Brain microvascular endothelial cell (primary cell): ENCODE results near the gene NFIC.
"Not testable (repeated sequence)": the region's sequence is repeated elsewhere in the genome, so short reads cannot be mapped to it uniquely, and the experiment has no call there.

Experiments used
- DNase-seq: peaks from one replicate; pipeline ENCODE4 v3.0.0-alpha.2; 2020
- H3K27ac ChIP-seq: fragments of 250-450 bp; sonication (Bioruptor Pico); 2 replicates; pipeline ENCODE4 v1.5.1; 2020; ENCODE audit warnings: mild to moderate bottlenecking, moderate library complexity
- H3K27me3 ChIP-seq: fragments of 250-450 bp; sonication (Bioruptor Pico); replicated peaks from 2 replicates; pipeline ENCODE4 v1.5.1; 2020; ENCODE audit warnings: mild to moderate bottlenecking
- H3K36me3 ChIP-seq: fragments of 250-450 bp; sonication (Bioruptor Pico); replicated peaks from 2 replicates; pipeline ENCODE4 v1.5.1; 2020; ENCODE audit warnings: mild to moderate bottlenecking
- H3K4me3 ChIP-seq: 2 replicates; pipeline ENCODE4 v1.5.1; 2011; ENCODE audit warnings: low read depth, mild to moderate bottlenecking, control low read depth, low read length, moderate library complexity
- in situ Hi-C: cut with HindIII; loops from 2 replicates; pipeline ENCODE4 v1.10.0; 2017; ENCODE audit warnings: low sequenced_read_pairs, low pct_ligation_motif_present
- TF ChIP-seq, protein P1 (sequence below): IDR thresholded peaks from 2 replicates; pipeline ENCODE4 v1.5.1; 2011; ENCODE audit warnings: low read depth, mild to moderate bottlenecking, moderate library complexity, low read length, control low read depth, inconsistent platforms; ENCODE audit errors: missing control alignments

Gene NFIC

DNA sequence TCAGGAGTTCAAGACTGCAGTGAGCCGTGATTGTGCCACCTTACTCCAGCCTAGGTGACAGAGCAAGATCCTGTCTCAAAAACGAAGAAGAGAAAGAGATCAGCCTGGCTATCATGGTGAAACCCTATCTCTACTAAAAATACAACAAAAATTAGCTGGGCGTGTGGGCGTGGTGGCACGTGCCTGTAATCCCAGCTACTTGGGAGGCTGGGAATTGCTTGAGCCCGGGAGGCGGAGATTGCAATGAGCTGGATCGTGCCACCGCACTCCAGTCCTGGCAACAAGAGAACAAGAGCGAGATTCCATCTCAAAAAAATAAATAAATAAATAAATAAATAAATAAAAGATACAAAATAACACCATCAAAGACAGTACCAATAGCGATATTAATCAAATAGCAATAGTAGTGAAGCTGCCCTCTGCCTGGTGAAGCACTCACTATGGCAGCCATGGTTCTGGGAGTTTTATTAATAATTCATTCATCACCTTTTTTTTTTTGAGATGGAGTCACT lies 53.9 kb downstream of the NFIC start:
- Histone ChIP-seq H3K27me3 (no peaks in the 10 kb centered on the region), H3K27ac (no peak overlapping the region), H3K4me3 (no peak overlapping the region), H3K36me3 (peaks cover 3% of the 10 kb centered on the region)
- in situ Hi-C loops: no loop called here
- TF ChIP-seq, protein P1, sequence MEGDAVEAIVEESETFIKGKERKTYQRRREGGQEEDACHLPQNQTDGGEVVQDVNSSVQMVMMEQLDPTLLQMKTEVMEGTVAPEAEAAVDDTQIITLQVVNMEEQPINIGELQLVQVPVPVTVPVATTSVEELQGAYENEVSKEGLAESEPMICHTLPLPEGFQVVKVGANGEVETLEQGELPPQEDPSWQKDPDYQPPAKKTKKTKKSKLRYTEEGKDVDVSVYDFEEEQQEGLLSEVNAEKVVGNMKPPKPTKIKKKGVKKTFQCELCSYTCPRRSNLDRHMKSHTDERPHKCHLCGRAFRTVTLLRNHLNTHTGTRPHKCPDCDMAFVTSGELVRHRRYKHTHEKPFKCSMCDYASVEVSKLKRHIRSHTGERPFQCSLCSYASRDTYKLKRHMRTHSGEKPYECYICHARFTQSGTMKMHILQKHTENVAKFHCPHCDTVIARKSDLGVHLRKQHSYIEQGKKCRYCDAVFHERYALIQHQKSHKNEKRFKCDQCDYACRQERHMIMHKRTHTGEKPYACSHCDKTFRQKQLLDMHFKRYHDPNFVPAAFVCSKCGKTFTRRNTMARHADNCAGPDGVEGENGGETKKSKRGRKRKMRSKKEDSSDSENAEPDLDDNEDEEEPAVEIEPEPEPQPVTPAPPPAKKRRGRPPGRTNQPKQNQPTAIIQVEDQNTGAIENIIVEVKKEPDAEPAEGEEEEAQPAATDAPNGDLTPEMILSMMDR: no peak
- DNase-seq: no peak

DNA sequence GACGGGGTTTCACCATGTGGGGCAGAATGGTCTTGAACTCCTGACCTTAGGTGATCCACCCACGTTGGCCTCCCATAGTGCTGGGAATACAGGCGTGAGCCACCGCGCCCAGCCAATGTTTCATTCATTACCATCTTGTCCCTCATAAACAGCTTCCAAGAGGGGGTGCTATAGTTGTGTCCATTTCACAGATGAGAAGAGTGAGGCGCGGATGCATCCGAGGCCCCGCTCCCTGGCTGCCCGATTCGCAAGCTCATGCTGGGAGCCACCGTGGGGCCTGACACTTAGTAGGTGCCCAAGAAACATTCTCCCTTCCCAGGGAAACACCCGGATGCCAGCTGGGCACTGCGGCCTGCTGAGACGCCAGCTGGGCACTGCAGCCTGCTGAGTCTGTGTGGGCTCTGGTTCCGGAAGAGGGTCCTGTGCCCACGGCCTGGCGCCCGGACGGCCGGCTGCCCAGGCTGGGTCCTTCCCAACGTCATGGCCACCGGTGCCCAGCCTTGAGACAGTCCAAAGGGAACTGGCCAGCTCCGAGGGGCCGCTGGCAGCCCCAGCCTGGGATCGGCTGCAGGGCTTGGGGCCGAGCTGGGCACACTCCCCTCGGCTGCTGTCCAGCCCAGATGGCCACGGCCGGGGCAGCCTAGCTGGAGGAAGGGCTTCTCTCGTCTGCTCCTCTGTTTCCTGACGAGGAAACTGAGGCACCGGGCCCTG lies 54.7 kb downstream of the NFIC start:
- Histone ChIP-seq H3K27me3 (no peaks in the 10 kb centered on the region), H3K36me3 (peaks cover 3% of the 10 kb centered on the region), H3K4me3 (no peak overlapping the region), H3K27ac (no peak overlapping the region)
- DNase-seq: no peak
- TF ChIP-seq, protein P1: no peak
- in situ Hi-C loops: no loop called here

DNA sequence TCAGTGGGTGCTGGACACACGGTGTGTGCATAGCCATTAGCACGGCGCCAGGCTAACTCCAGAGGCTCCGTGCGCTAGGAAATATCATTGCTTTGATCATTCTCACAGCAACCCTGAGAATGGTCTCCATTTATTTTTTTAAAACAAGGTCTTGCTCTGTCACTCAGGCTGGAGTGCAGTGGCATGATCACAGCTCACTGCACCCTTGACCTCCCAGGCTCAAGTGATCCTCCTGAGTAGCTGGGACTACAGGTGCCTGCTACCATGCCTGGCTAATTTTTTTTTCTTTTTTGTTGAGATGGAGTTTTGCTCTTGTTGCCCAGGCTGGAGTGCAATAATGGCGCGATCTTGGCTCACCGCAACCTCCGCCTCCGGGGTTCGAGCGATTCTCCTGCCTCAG lies 55.3 kb downstream of the NFIC start:
- H3K4me3 ChIP-seq, H3K36me3 ChIP-seq, H3K27me3 ChIP-seq, in situ Hi-C loops, DNase-seq, H3K27ac ChIP-seq: not testable (repeated sequence)

DNA sequence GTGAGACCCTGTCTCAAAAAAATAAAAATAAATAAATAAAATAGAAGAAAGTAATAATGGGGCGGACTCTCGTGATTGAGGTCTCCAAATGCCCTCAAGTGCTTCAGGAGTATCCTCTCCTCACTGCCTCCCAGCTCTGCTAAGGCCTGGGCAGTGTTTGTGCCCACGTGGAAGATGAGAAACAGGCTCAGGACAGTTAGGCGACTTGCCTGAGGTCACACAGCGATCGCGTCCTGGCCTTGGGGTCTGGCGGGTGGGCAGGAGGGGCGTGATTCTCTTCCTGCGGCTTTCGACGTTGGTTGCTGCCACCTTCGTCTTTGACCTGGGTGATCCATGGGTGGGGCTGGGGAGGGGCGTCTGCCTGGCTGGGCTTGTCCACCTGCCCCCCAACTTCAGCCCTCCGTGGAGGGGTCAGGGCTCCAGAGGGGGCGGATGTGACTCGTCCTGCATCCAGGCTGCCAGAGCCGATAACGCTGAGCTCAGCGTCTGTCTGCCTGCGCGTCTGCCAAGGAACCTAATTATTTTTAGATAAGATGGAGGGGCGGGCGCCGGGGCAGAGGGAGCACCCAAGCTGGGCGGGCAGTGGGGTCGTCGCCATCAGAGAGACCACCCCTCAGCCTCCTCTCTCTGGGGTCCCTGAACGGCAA lies 56.9 kb downstream of the NFIC start:
- TF ChIP-seq, protein P1: no peak
- peaks cover 7% of the 10 kb centered on the region for H3K36me3 ChIP-seq
- no peak overlapping the region for H3K27ac ChIP-seq
- no peak overlapping the region for H3K4me3 ChIP-seq
- peak; percentile 32 for DNase-seq
- in situ Hi-C loops: no loop called here
- H3K27me3 ChIP-seq: no peaks in the 10 kb centered on the region

DNA sequence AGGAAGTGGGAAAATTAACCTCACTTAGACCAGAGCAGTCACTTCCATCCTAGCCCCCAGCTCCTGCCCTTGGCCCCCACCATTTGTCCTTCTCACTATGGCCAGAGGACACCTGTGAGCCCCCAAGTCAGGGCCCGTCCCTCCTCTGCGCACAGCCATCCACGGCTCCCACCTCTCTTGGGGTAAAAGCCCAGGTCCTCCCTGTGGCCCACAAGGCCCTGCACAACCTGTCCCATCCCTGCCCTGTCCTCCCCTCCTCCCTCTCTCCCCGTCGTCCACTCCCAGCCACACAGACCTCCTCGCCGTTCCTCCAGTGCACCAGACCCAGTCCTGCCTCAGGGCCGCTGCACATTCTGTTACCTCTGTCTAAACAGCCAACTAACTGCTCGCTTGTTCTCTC lies 60.0 kb downstream of the NFIC start:
- Histone ChIP-seq H3K4me3 (no peak overlapping the region), H3K27me3 (no peaks in the 10 kb centered on the region), H3K36me3 (peaks cover 7% of the 10 kb centered on the region), H3K27ac (no peak overlapping the region)
- TF ChIP-seq, protein P1: no peak
- in situ Hi-C loops: no loop called here
- DNase-seq: no peak

DNA sequence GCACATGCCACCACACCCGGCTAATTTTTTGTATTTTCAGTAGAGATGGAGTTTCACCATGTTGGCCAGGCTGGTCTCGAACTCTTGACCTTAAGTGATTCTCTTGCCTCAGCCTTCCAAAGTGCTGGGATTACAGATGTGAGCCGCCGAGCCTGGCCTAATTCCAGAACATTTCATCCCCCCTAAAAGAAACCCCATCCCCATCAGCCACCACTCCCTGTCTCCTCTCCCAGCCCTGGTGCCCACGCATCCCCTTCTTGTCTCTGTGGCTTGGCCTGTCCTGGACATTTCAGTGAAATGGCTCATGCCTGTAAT lies 63.9 kb downstream of the NFIC start:
- H3K27ac ChIP-seq, in situ Hi-C loops: not testable (repeated sequence)

More for the DNA sequence above, 63.9 kb downstream of the NFIC start:
- DNase-seq, H3K27me3 ChIP-seq, H3K4me3 ChIP-seq: not testable (repeated sequence)
- peaks cover 31% of the 10 kb centered on the region for H3K36me3 ChIP-seq
